HCT116 (cell line): ENCODE measurements around the gene GABBR2. TPM values are rescaled to one million over a fixed set of nuclear protein-coding genes. Genes with fewer than 3 reads are reported as not detected.

ENCODE experiments used
- ATAC-seq: fragments of 200-7000 bp; cut with Tn5 transposase; 2 replicates; pipeline ENCODE4 v1.9.1; 2020; ENCODE audit warnings: mild to moderate bottlenecking, moderate library complexity
- BruUV-seq: library from RNA; stranded (reverse); fragments of 400-500 nt; replicated peaks from 2 replicates; lab custom pipeline; 2021; lab: Mats Ljungman, UMichigan
- CTCF ChIA-PET: fragments of 300-600 bp; sonication (Branson Sonifier 250); formaldehyde crosslinking; loops from one replicate; lab custom pipeline; 2021; ENCODE audit warnings: antibody characterized with exemption; lab: Charles Lee
- POLR2A ChIA-PET: fragments of 300-600, 350-600 bp; sonication (Branson Sonifier 250); formaldehyde crosslinking; loops from one replicate; lab custom pipeline; 2021; ENCODE audit warnings: antibody characterized with exemption; lab: Charles Lee
- RAD21 ChIA-PET, 2 experiments: fragments of 300-600 bp; sonication (Branson Sonifier 250); formaldehyde crosslinking; loops; one replicate each; lab custom pipeline; 2023; ENCODE audit warnings: low total read pairs in 2 of 2; ENCODE audit not compliant: uncharacterized antibody in 2 of 2, unreplicated experiment in 2 of 2, low non-redundant PET in 1 of 2; lab: Charles Lee
- DNase-seq: peaks from one replicate; pipeline ENCODE4 v3.0.0-alpha.2; 2010; ENCODE audit warnings: low read depth, low spot score
- H2AFZ ChIP-seq: fragments of 200-600 bp; shearing (Covaris generic), sonication (generic); 2 replicates; pipeline ENCODE4 v1.6.1; 2017; ENCODE audit warnings: low read depth, mixed run types, mixed read lengths, antibody characterized with exemption, low read length; ENCODE audit not compliant: poor library complexity, severe bottlenecking
- H3K27ac ChIP-seq: 2 replicates; pipeline ENCODE4 v1.5.1; 2012; ENCODE audit warnings: low read depth, low read length
- H3K27me3 ChIP-seq: fragments of 200-600 bp; sonication (generic); 2 replicates; pipeline ENCODE4 v1.6.1; 2016; ENCODE audit warnings: mixed run types, low read length, mixed read lengths; ENCODE audit not compliant: insufficient read depth
- H3K36me3 ChIP-seq, 2 experiments: fragments of 200-500 bp in 1 of 2; fragments of 200-600 bp in 1 of 2; sonication (Bioruptor generic) in 1 of 2; sonication (generic) in 1 of 2; 2 replicates each; pipeline versions ENCODE4 v1.5.1 to v1.6.1; 2014 to 2016; ENCODE audit warnings: low read length in 2 of 2, inconsistent platforms in 1 of 2, mixed read lengths in 1 of 2, mixed run types in 1 of 2; ENCODE audit not compliant: insufficient read depth in 2 of 2, control insufficient read depth in 1 of 2
- H3K4me1 ChIP-seq, 2 experiments: fragments of 200-600 bp in 1 of 2; sonication (generic) in 1 of 2; 2 replicates each; pipeline versions ENCODE4 v1.5.1 to v1.6.1; 2012 to 2017; ENCODE audit warnings: low read length in 2 of 2, inconsistent platforms in 1 of 2, mild to moderate bottlenecking in 1 of 2, mixed read lengths in 1 of 2, mixed run types in 1 of 2, moderate library complexity in 1 of 2; ENCODE audit not compliant: insufficient read depth in 2 of 2, control insufficient read depth in 1 of 2
- H3K4me2 ChIP-seq: fragments of 200-600 bp; sonication (generic); 2 replicates; pipeline ENCODE4 v1.6.1; 2017; ENCODE audit warnings: mixed run types, low read length, mixed read lengths
- H3K4me3 ChIP-seq, 2 experiments: fragments of 200-600 bp in 1 of 2; sonication (generic) in 1 of 2; replicated peaks in 1 of 2; 2 replicates each; pipeline ENCODE4 v1.5.1; 2011 to 2016; ENCODE audit warnings: low read length in 2 of 2, control low read depth in 1 of 2, low read depth in 1 of 2, mild to moderate bottlenecking in 1 of 2, mixed read lengths in 1 of 2, mixed run types in 1 of 2
- H3K79me2 ChIP-seq: fragments of 200-600 bp; sonication (generic); 2 replicates; pipeline ENCODE4 v1.6.1; 2017; ENCODE audit warnings: mild to moderate bottlenecking, mixed run types, low read length, moderate library complexity, mixed read lengths; ENCODE audit not compliant: insufficient read depth
- H3K9ac ChIP-seq: fragments of 200-600 bp; sonication (generic); 2 replicates; pipeline ENCODE4 v1.6.1; 2016; ENCODE audit warnings: low read length, mixed read lengths
- H3K9me2 ChIP-seq: fragments of 200-600 bp; sonication (generic), shearing (Covaris generic); 2 replicates; pipeline ENCODE4 v1.6.1; 2017; ENCODE audit warnings: mixed run types, mild to moderate bottlenecking, moderate library complexity; ENCODE audit not compliant: insufficient read depth
- H3K9me3 ChIP-seq, 2 experiments: fragments of 200-500 bp in 1 of 2; fragments of 200-600 bp in 1 of 2; sonication (Bioruptor generic) in 1 of 2; sonication (generic) in 1 of 2; 2 replicates each; pipeline ENCODE4 v1.6.1; 2014 to 2017; ENCODE audit warnings: low read length in 2 of 2, mixed read lengths in 2 of 2, inconsistent platforms in 1 of 2, low read depth in 1 of 2, mild to moderate bottlenecking in 1 of 2, mixed run types in 1 of 2, moderate library complexity in 1 of 2; ENCODE audit not compliant: control insufficient read depth in 1 of 2, insufficient read depth in 1 of 2
- H4K20me1 ChIP-seq: fragments of 200-600 bp; sonication (generic), shearing (Covaris generic); 2 replicates; pipeline ENCODE4 v1.6.1; 2017; ENCODE audit warnings: mixed run types, mild to moderate bottlenecking, moderate library complexity; ENCODE audit not compliant: insufficient read depth
- ATF3 ChIP-seq: IDR thresholded peaks from 2 replicates; pipeline ENCODE4 v1.6.1; 2012
- EGR1 ChIP-seq: IDR thresholded peaks from 2 replicates; pipeline ENCODE4 v1.6.1; 2012; ENCODE audit warnings: low read depth
- POLR2A ChIP-seq: IDR thresholded peaks from 2 replicates; pipeline ENCODE4 v1.7.0; 2011; ENCODE audit warnings: borderline replicate concordance; ENCODE audit not compliant: insufficient read depth, insufficient read length; ENCODE audit errors: extremely low read depth
- RAD21 ChIP-seq: IDR thresholded peaks from 2 replicates; pipeline ENCODE4 v1.6.1; 2012; ENCODE audit warnings: low read depth, mild to moderate bottlenecking
- TCF7L2 ChIP-seq: IDR thresholded peaks from 2 replicates; pipeline ENCODE4 v1.7.0; 2011; ENCODE audit warnings: borderline replicate concordance, inconsistent platforms; ENCODE audit not compliant: insufficient read depth, insufficient read length; ENCODE audit errors: extremely low read depth
- intact Hi-C: fragments of 100-400 bp; cut with micrococcal nuclease; formaldehyde crosslinking; loops from 2 replicates; pipeline ENCODE4 v1.10.0; 2022
- total RNA-seq: library from RNA; stranded (reverse); gene quantifications from one replicate; pipeline ENCODE4 v1.2.1, GENCODE V29; 2021; ENCODE audit not compliant: unreplicated experiment

Gene GABBR2
- total RNA-seq, 1 experiment from 2014 or later: 0.15 TPM

GRCh38 chr9:98396236-98396635, 312.5 kb downstream of the GABBR2 start:
- DNase-seq: no peak
- Histone ChIP-seq H3K79me2 (no peaks in the 10 kb centered on the region), H3K27ac (no peak overlapping the region), H3K27me3 (peaks cover 40% of the 10 kb centered on the region), H3K9me2 (no peaks in the 10 kb centered on the region; the same call in 1 of the 2 replicates), H4K20me1 (no peaks in the 10 kb centered on the region), H3K9me3 (no peaks in the 10 kb centered on the region)
- intact Hi-C loops: no loop called here
- TF ChIP-seq ATF3 (no peak), POLR2A (no peak), EGR1 (no peak)
- TF ChIP-seq, all 23 proteins: peak for 0
- H3K9ac ChIP-seq: no peak overlapping the region
- H3K4me2 ChIP-seq: no peak overlapping the region
- H3K36me3 ChIP-seq: no peaks in the 10 kb centered on the region
- ATAC-seq: no peak
- ChIA-PET POLR2A (no interaction called here), RAD21 (no interaction called here), CTCF (no interaction called here)
- BruUV-seq: no TSS peak
- no peak overlapping the region for H2AFZ ChIP-seq
- no peak overlapping the region for H3K4me3 ChIP-seq
- H3K4me1 ChIP-seq: no peaks in the 10 kb centered on the region

- no peak for TF ChIP-seq TCF7L2
- no peak for TF ChIP-seq RAD21
- CTCF ChIA-PET: no interaction called here
- Histone ChIP-seq H3K27me3 (peaks cover 21% of the 10 kb centered on the region; the same call in 1 of the 2 replicates), H3K9me3 (no peaks in the 10 kb centered on the region), H4K20me1 (no peaks in the 10 kb centered on the region), H3K36me3 (no peaks in the 10 kb centered on the region), H3K79me2 (no peaks in the 10 kb centered on the region), H3K27ac (no peak overlapping the region), H3K9ac (no peak overlapping the region), H3K4me1 (no peaks in the 10 kb centered on the region), H3K4me3 (no peak overlapping the region), H3K9me2 (no peaks in the 10 kb centered on the region; the same call in 1 of the 2 replicates), H2AFZ (no peak overlapping the region), H3K4me2 (no peak overlapping the region)
- DNase-seq (no peak), ATAC-seq (no peak)
- no TSS peak for BruUV-seq
- POLR2A ChIA-PET: no interaction called here
- intact Hi-C loops: no loop called here
- RAD21 ChIA-PET: no interaction called here
Observed at GRCh38 chr9:98391867-98392266, 316.9 kb downstream of the GABBR2 start.
